ENCODE data around the gene MPC2.

GRCh38 chr1:167929725-167930124 lies 7.1 kb downstream of the MPC2 start:
- no peak for TF ChIP-seq CTCF (IDR thresholded peaks at IDR 0.05 in 4 of 5, conservative IDR thresholded peaks at IDR 0.05 in 1 of 5)
- no peak for TF ChIP-seq POLR2A (IDR thresholded peaks at IDR 0.05)

All from gastrocnemius medialis (tissue), 4 donors.